Activated CD8-positive, alpha-beta memory T cell treated with anti-CD3 and anti-CD28 coated beads for 1 hour (primary cell): ENCODE results near the gene KISS1R.

Source experiments
- DNase-seq, 2 donors: peaks; one replicate each; pipeline ENCODE4 v3.0.0-alpha.2; 2020; ENCODE audit warnings: low read depth in 1 of 2; ENCODE audit errors: extremely low read depth in 1 of 2

Gene KISS1R

DNA sequence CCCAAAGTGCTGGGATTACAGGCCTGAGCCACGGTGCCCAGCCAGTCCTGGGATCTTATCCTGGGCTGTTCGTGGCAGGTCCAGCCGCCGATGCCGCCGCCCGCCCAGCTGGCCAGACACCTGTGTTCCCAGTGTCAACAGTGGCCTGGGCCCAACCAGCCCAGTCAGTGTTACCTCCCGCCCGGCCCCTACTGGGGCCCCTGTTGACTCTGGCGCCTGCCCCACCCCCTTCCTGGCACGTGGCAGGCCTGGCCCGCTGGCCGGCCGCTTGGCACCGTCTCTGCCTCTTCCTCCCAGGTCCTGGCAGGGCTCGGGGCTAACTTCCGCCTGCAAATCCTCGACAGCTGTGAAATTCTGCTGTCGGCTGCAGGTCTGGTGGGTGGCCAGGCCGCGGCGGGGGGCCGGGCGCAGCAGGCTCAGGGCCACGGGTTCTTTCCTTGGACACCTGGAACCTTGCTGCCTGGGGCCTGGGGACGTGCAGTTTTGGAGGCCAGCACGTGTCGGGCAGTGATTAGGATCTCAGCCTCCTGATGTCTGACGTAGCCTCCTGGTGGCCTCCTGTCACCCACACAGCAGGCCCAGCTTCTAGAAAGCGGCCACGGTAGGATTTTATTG, 17.8 kb downstream of the KISS1R start:
- DNase-seq = no peak

- DNase-seq = no peak
Observed at GRCh38 chr19:936175-936546, 19.0 kb downstream of the KISS1R start.

DNA sequence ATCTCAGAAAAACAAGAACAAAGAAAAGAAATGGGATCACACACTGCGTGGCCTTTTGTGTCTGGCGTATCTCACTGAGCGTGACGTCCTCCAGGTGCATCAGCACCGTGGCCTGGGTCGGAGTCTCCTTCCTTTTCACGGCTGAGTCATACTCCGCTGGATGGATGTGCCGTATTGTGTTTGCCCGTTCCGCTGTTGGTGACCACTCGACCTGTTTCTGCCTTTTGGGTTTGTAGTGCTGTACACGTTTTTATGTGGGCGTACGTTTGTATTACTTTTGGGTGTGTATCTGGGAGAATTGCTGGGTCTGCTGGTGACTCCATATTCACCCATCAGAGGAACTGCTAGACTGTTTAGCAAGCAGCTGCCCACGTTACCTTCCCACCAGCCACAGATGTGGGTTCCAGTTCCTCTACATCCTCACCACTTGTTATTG, 20.1 kb downstream of the KISS1R start:
- DNase-seq = no peak

- DNase-seq = no peak
Observed at GRCh38 chr19:938233-938923, 21.2 kb downstream of the KISS1R start.

GRCh38 chr19:939439-939838, 22.3 kb downstream of the KISS1R start:
- DNase-seq = no peak

- DNase-seq = no peak
Observed at GRCh38 chr19:939922-940321, 22.8 kb downstream of the KISS1R start.

DNA sequence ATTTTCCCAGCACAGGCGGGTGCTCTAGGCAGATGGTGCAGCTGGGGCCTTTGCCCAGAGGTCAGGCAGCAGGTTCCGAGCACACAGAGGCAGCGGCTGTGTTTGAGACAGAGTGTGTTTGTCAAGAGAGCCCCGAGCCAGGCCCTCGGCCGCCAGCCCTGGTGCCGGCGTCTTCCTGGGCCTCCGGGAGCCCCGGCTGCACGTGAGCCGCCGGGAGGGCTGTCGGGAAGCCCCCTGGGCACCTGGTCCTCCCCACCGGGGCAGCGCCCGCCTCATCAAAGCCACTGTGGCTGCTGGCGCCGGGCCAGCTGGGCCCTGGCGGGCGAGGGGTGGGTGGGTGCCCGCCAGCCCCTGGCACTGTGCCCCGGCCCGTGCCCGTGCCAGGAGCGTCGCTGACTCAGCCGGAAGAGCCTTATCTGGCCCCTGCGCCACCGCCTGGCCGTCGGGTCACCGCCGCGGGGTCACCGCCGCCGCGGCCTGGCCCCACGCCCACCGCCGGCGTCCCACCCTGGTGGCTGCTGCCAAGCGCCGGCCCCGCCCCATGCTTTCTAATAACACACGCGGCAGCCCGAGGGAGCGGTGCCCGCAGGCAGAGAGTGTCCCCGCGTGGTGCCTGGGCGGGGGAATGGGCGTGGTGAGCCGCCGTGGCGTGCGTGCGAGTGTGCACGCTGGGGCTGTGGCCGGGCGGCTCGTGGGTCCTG, 23.6 kb downstream of the KISS1R start:
- peak in 1 of 2 donors; percentile 60 for DNase-seq

DNA sequence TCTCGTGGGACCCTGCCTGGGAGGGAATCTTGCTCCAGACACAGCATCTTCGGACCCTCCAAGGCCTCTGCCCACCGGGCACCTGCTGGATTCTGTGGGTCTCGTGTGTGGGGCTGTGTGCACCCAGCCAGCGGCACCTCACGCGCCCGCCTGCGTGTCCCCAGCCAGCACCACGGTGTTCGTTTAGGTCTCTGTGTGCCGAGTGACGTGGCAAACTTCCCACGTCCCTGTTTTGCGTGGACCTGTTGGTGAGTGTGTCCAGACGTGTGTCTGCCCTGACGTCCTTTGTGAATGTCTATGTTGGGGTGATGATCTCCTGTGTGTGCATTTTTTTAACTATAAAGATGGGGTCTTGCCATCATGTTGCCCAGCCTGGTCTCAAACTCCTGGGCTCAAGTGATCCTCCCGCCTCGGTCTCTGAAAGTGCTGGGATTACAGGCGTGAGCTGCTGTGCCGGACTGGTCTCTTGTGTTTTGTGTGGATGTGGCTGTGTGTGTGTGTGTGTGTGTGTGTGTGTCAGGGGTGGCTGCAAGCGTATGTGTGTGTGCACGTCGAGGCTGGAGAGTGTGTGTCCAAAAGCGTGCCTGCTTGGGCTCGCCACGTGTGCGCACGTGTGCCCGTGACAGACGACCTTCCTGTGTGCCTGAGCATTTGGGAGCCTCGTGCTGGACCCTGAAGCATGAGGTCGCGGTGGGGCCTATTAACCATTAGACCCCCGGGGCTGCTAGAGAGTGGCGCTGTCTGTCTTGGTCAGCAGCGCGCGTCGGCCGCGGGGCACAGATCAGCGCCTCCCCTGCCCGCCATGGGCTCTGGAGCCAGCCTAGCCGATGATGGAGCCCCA, 24.4 kb downstream of the KISS1R start:
- DNase-seq = no peak

GRCh38 chr19:942133-942645, 25.1 kb downstream of the KISS1R start:
- no peak for DNase-seq

- DNase-seq = no peak
Observed at GRCh38 chr19:943551-944170, 26.5 kb downstream of the KISS1R start.

DNA sequence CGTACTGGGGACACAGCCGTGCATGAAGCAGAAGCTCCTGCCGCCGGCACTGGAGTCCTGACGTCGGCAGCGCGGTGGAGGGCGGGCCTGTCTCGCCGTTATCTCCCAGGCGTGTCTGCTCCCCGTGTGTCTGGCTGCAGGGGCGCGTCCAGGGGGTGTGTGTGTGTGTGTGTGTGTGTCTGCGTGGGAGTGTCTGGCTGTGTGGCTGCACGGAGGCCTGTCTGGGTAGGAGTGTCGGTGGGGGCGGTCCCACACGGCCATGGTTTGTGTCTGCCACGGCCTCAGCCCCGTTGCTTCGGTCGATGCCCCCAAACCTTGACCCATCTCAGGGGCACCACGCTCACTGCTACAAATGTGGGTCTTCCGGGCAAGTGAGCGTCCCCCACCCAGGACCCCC, 27.0 kb downstream of the KISS1R start:
- no peak for DNase-seq

- no peak for DNase-seq
Observed at GRCh38 chr19:944663-945241, 27.6 kb downstream of the KISS1R start.

DNA sequence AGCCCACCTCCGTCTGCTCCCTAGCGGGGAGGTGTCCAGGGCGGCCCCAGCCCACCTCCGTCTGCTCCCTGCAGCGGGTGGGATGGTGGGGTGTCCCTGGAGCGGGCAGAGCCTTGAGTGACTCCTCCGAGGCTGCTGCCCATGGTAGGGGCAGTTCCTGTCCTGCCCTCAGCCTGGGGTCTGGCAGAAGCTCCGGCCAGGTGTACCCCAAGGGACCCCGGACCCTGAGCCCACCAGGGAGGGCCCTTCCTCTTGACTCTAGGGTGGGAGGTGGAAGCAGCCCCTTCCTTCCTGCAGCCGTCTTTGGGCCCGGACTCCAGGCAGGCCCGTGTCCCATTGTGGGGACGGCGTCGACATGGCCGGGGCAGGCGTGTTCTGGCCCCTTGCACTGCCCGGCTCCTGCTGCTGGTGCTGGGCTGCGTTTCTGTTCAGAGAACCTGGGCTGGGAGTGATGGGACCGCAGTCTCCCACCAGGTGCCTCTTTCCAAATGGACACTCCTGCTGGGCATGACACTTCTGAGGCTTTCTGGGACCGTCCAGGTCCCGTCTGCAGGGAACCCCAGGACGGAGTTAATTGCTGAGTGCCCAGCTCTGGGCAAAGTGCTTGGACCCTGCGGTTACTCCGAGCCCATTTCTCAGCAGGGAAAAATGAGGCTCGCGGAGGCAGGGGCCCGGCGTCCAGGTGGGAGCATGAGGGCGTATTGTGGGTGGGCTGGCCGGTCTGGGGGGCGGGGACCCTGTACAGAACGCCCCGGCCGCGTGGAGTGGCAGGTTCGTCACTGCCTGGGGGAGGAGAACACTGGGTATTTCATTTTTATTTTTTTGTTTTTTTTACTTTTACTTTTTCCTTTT, 28.5 kb downstream of the KISS1R start:
- no peak for DNase-seq

DNA sequence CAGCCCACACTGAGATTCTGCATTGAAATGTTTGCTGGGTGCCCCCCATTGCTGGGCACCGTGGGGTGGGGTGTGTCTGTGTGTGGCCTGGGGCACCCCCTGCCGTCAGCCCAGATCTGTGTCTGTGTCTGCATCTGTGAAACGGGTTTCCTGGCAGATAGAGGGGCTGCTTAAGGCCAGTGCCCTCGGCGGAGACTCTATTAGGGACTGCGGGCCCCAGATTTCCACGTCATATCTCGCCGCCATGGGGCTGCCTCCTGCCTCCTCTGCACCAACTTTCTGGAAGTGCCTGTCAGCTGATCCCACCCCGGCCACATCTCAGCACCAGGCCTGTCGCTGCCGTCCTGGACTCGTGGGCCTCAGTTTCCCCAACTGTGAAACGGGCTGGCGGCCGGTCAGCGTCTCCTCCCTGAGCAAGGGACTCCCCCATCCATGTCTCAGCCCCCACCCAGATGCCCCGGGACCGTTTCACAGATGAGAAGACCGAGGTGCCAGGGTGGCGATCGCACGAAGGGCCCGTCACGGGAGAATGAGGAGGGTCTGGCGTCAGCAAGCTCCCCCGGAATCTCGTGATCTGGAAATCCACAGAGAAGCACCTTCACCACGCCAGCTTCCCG, 30.1 kb downstream of the KISS1R start:
- DNase-seq = no peak

GRCh38 chr19:947707-948539, 30.8 kb downstream of the KISS1R start:
- no peak for DNase-seq

DNA sequence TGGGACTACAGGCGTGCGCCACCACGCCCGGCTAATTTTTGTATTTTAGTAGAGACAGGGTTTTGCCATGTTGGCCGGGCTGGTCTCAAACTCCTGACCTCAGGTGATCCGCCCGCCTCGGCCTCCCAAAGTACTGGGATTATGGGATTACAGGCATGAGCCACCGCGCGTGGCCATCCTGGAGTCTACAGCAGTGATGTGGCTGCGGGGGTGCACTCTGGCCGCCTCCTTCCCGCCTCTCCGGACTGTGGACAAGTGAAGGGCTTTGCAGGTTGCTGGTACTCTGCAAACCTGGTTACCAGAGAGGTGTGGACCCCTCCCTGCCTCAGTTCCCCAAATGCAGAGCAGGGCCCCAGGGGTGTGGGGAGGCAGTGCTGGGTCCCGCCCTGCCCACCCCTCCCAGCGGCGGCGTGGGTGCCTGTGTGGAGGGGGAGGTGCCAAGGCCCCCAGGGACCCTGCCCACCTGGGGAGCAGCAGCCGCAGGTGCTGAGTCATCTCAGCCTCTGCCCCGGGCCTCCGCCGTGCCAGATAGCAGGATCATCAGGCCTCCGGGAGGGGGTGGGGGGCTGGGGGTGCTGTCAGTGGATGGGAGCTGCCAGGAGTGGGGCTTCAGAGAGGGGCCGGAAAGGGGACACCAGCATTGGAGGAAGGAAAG, 31.8 kb downstream of the KISS1R start:
- no peak for DNase-seq

- DNase-seq = no peak
Observed at GRCh38 chr19:950352-951066, 33.4 kb downstream of the KISS1R start.
